Measurements from ENCODE around the gene EP400. TPM values are rescaled to one million over a fixed set of nuclear protein-coding genes. Genes with fewer than 3 reads are reported as not detected.

EP400 gene
- total RNA-seq, 4 donors from 2014 or later = 10.1 to 23.0 (median 20.9) TPM

DNA sequence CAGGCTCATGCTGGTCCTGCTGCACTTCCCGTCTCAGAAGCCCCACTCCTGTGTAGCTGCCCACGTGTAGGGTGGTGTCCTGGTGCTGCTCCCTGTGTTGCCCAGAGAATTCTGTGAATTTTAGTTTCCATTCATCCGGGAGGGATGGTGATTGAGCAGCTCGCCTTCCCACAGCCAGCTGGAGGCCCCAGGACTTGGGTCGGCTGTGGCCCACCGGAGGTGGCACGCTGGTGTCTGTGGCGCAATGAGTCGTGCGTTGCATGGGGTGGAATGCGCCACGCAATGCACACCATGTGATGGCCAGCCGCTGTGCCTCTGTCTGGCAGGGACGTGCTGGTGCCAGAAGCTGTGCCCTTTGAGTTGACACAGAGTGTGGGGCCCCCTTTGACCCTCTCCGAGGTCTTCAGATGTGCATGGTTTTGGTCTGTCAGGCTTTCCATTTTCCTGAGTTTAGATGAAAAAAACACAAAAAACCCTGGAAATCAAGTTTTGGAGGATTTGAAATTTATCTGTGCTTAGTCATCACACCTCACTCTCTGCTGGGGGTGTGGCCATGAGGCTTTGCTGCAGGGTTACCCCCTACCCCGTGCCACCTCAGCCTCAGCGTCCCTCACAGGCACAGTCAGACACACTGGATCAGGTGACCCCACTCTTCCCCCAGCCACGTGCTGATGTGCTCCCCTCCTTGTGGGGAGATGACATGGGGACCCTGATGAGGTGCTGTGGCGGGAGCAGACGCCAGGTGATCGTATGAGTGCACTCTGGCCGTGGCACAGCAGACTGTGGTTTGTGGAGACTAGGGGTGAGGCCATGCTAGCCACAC lies 64.6 kb downstream of the EP400 start:
- Histone ChIP-seq H3K27me3 (no peaks in the 10 kb centered on the region), H3K4me3 (no peak overlapping the region), H3K36me3 (peaks cover 41 to 98% (median 67%) of the 10 kb centered on the region in 3 donors), H3K27ac (no peak overlapping the region), H3K9me3 (no peaks in the 10 kb centered on the region), H3K4me1 (no peaks in the 10 kb centered on the region)
- DNase-seq = no peak
- intact Hi-C loops (cut with DNase I) = no loop called here
- TF ChIP-seq POLR2A (IDR thresholded peaks at IDR 0.05) = no peak
- TF ChIP-seq, protein P1, sequence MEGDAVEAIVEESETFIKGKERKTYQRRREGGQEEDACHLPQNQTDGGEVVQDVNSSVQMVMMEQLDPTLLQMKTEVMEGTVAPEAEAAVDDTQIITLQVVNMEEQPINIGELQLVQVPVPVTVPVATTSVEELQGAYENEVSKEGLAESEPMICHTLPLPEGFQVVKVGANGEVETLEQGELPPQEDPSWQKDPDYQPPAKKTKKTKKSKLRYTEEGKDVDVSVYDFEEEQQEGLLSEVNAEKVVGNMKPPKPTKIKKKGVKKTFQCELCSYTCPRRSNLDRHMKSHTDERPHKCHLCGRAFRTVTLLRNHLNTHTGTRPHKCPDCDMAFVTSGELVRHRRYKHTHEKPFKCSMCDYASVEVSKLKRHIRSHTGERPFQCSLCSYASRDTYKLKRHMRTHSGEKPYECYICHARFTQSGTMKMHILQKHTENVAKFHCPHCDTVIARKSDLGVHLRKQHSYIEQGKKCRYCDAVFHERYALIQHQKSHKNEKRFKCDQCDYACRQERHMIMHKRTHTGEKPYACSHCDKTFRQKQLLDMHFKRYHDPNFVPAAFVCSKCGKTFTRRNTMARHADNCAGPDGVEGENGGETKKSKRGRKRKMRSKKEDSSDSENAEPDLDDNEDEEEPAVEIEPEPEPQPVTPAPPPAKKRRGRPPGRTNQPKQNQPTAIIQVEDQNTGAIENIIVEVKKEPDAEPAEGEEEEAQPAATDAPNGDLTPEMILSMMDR (IDR thresholded peaks at IDR 0.05) = no peak
- 85 to 87% methylated on average over 11 to 16 of the region's 22 CpGs for WGBS, 2 donors

DNA sequence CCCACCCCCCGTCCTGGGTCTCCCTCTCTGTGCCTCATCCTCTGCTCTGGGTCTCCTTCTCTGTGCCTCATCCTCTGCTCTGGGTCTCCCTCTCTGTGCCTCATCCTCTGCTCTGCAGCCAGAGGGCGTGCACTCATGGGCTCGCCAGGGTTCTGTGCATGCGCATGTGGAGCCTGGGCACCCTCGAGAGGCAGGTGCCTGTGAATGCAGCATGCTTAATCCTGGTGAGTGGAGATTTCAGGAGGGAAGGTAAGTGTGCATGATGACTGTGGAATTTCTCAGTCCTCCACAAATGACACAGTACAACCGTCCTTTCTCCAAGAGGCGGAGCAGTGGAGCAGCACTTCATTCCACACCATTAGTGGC lies 65.2 kb downstream of the EP400 start:
- Histone ChIP-seq H3K4me1 (no peaks in the 10 kb centered on the region), H3K27ac (no peak overlapping the region), H3K36me3 (peaks cover 41 to 100% (median 70%) of the 10 kb centered on the region in 3 donors), H3K4me3 (no peak overlapping the region), H3K27me3 (no peaks in the 10 kb centered on the region), H3K9me3 (no peaks in the 10 kb centered on the region)
- WGBS, 2 donors = 96 to 97% methylated on average over 2 to 4 of the region's 7 CpGs
- DNase-seq = no peak
- intact Hi-C loops (cut with DNase I) = no loop called here
- TF ChIP-seq, protein P1 (IDR thresholded peaks at IDR 0.05) = no peak

DNA sequence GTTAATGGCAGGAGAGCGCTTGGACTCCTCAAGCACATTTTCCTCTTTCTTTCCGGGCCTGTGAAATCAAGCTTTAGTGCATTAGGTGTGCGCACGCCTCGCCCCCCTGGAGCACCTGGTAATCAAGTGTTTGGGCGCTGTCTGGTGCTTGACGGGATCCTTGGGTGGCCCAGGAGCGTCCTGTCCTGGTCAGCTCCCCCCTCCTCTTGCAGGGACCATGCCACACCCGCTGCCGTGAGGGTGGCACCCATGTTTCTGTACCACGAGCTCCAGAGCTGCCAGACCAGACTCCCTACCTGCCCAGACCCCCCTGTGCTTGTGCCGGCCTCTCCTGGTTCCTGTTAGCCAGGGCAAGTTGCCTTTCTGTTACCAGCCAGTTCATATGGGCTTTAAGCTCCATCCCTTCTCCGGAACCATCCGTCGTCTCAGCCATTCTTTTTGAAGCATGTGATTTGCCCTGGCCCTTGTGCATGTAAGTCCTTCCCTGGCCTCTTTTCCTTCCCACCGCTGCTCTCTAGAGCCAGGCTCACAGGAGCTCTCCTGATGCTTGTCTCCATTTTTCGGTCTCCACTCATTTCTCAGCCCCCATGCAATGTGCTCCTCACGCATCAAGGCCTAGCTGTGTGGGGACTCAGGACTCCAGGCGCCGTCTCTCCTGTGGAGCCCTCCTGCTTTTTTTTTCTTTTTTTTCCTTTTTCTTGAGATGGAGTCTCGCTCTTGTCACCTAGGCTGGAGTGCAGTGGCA lies 66.1 kb downstream of the EP400 start:
- intact Hi-C loops (cut with DNase I) = no loop called here
- Histone ChIP-seq H3K4me3 (no peak overlapping the region), H3K27ac (no peak overlapping the region), H3K36me3 (peaks cover 41 to 100% (median 79%) of the 10 kb centered on the region in 3 donors), H3K4me1 (no peaks in the 10 kb centered on the region), H3K9me3 (no peaks in the 10 kb centered on the region), H3K27me3 (no peaks in the 10 kb centered on the region)
- TF ChIP-seq POLR2A (IDR thresholded peaks at IDR 0.05) = no peak
- TF ChIP-seq, protein P1 (IDR thresholded peaks at IDR 0.05) = no peak
- DNase-seq = no peak
- WGBS, 2 donors = 91 to 94% methylated on average over 20 to 21 of the region's 21 CpGs

DNA sequence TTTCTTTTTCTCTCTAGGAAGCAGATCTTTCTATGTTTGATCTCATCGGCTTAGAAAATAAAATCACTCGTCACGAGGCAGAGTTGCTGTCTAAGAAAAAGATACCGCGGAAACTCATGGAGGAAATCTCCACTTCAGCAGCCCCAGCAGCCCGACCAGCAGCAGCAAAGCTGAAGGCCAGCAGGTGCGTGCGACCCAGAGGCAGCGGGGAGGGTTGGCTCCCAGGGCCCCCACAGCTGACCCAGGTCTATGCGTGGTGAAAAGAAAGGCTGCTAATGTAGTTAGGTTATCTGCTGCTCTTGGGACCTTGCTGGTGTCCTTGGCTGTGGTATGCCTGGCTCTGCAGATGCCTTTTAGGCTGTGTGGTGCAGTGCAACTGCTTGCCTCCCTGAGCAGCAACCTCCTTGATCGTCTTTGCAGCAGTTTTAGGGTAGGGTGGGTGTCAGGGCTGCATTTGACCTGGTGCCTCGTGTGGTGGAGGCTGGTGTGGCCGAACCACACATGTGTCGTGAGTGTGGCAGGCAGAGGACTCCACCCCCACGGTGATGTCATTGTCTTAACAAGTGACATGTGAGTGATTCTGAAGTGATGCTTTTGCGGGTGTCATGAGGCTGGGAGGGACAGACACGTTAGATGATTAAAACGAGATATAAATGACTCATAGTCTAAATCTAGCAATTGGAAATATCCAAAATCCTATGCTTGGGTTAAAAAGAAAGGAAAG lies 68.6 kb downstream of the EP400 start:
- Histone ChIP-seq H3K4me3 (no peak overlapping the region), H3K4me1 (no peaks in the 10 kb centered on the region), H3K36me3 (peaks cover 34 to 100% (median 65%) of the 10 kb centered on the region in 3 donors), H3K27ac (no peak overlapping the region), H3K27me3 (no peaks in the 10 kb centered on the region), H3K9me3 (no peaks in the 10 kb centered on the region)
- no peak for TF ChIP-seq POLR2A (IDR thresholded peaks at IDR 0.05)
- TF ChIP-seq, protein P1 (IDR thresholded peaks at IDR 0.05) = no peak
- intact Hi-C loops (cut with DNase I) = no loop called here
- WGBS, 2 donors = 77 to 94% methylated on average over 5 to 17 of the region's 18 CpGs
- DNase-seq = no peak
